HG03354 (cell line): Measurements from ENCODE around the gene WDR27.
"Not testable (repeated sequence)": the region's sequence is repeated elsewhere in the genome, so short reads cannot be mapped to it uniquely, and the experiment has no call there.

ENCODE experiments used
- ATAC-seq: cut with Tn5 transposase; IDR thresholded peaks from one replicate; pipeline ENCODE4 v1.9.1; 2021; ENCODE audit warnings: mild to moderate bottlenecking; ENCODE audit not compliant: unreplicated experiment, poor library complexity, severe bottlenecking

WDR27 gene

GRCh38 chr6:169539176-169539897, 162.5 kb downstream of the WDR27 start:
- ATAC-seq = no peak

GRCh38 chr6:169536446-169537170, 165.2 kb downstream of the WDR27 start:
- no peak for ATAC-seq

GRCh38 chr6:169534039-169534421, 167.8 kb downstream of the WDR27 start:
- ATAC-seq = no peak

GRCh38 chr6:169533301-169534038, 168.4 kb downstream of the WDR27 start:
- ATAC-seq = no peak

GRCh38 chr6:169530752-169531123, 171.1 kb downstream of the WDR27 start:
- ATAC-seq = no peak

GRCh38 chr6:169529931-169530751, 171.7 kb downstream of the WDR27 start:
- ATAC-seq = no peak

GRCh38 chr6:169528755-169529154, 173.1 kb downstream of the WDR27 start:
- no peak for ATAC-seq

- no peak for ATAC-seq
Measured at GRCh38 chr6:169527306-169527705, 174.5 kb downstream of the WDR27 start.

- ATAC-seq = no peak
Measured at GRCh38 chr6:169521825-169522224, 180.0 kb downstream of the WDR27 start.

- ATAC-seq = no peak
Measured at GRCh38 chr6:169520104-169520503, 181.7 kb downstream of the WDR27 start.

- no peak for ATAC-seq
Measured at GRCh38 chr6:169518451-169518850, 183.4 kb downstream of the WDR27 start.

- no peak for ATAC-seq
Measured at GRCh38 chr6:169513478-169514193, 188.2 kb downstream of the WDR27 start.

- ATAC-seq = not testable (repeated sequence)
Measured at GRCh38 chr6:169511785-169512184, 190.0 kb downstream of the WDR27 start.

- ATAC-seq = no peak
Measured at GRCh38 chr6:169510871-169511270, 191.0 kb downstream of the WDR27 start.

- ATAC-seq = no peak
Measured at GRCh38 chr6:169508452-169508851, 193.4 kb downstream of the WDR27 start.

- ATAC-seq = no peak
Measured at GRCh38 chr6:169503422-169504152, 198.2 kb downstream of the WDR27 start.

- no peak for ATAC-seq
Measured at GRCh38 chr6:169502445-169502844, 199.4 kb downstream of the WDR27 start.

GRCh38 chr6:169501777-169502313, 200.0 kb downstream of the WDR27 start:
- no peak for ATAC-seq
